Panc1 (cell line): ENCODE data around the gene ENTPD7. TPM values are rescaled to one million over a fixed set of nuclear protein-coding genes. Genes with fewer than 3 reads are reported as not detected.

Source experiments
- ATAC-seq: fragments of 200-7000 bp; cut with Tn5 transposase; 2 replicates; pipeline ENCODE4 v1.9.1; 2020; ENCODE audit warnings: mild to moderate bottlenecking, moderate library complexity
- BruUV-seq: library from RNA; stranded (reverse); fragments of 400-500 nt; replicated peaks from 2 replicates; lab custom pipeline; 2021; lab: Mats Ljungman, UMichigan
- CTCF ChIA-PET: fragments of 300-600 bp; sonication (Branson Sonifier 250); formaldehyde crosslinking; loops from one replicate; lab custom pipeline; 2022; ENCODE audit warnings: antibody characterized with exemption; lab: Charles Lee
- POLR2A ChIA-PET: fragments of 300-600 bp; sonication (Branson Sonifier 250); formaldehyde crosslinking; loops from one replicate; lab custom pipeline; 2022; ENCODE audit warnings: antibody characterized with exemption; lab: Charles Lee
- DNase-seq: peaks from one replicate; pipeline ENCODE4 v3.0.0-alpha.2; 2010; ENCODE audit warnings: low read depth, low spot score
- H3K27ac ChIP-seq: 2 replicates; pipeline ENCODE4 v1.5.1; 2011; ENCODE audit warnings: mild to moderate bottlenecking, low read length, inconsistent platforms
- H3K27me3 ChIP-seq: fragments of 200-500 bp; sonication (Bioruptor generic); 2 replicates; pipeline ENCODE4 v1.6.0; 2014; ENCODE audit warnings: low read length, inconsistent platforms; ENCODE audit not compliant: control insufficient read depth, insufficient read depth
- H3K36me3 ChIP-seq: fragments of 200-500 bp; sonication (Bioruptor generic); 2 replicates; pipeline ENCODE4 v1.5.1; 2014; ENCODE audit warnings: inconsistent platforms, mild to moderate bottlenecking, low read length, moderate library complexity; ENCODE audit not compliant: control insufficient read depth, insufficient read depth
- H3K4me1 ChIP-seq: 2 replicates; pipeline ENCODE4 v1.5.1; 2011; ENCODE audit warnings: inconsistent platforms, mild to moderate bottlenecking, low read length, moderate library complexity; ENCODE audit not compliant: control insufficient read depth, insufficient read depth
- H3K4me3 ChIP-seq, 2 experiments: 2 replicates each; pipeline ENCODE4 v1.5.1; 2011 to 2012; ENCODE audit warnings: low read depth in 2 of 2, low read length in 2 of 2, mild to moderate bottlenecking in 2 of 2, inconsistent platforms in 1 of 2, moderate library complexity in 1 of 2
- H3K9me3 ChIP-seq: fragments of 200-500 bp; sonication (Bioruptor generic); 2 replicates; pipeline ENCODE4 v1.5.1; 2014; ENCODE audit warnings: low read depth, mild to moderate bottlenecking, inconsistent platforms, low read length, moderate library complexity; ENCODE audit not compliant: control insufficient read depth, insufficient read depth
- CTCF ChIP-seq: fragments of 450-650 bp; IDR thresholded peaks from 2 replicates; pipeline ENCODE4 v1.5.1; 2017; ENCODE audit warnings: mild to moderate bottlenecking
- POLR2AphosphoS5 ChIP-seq: IDR thresholded peaks from 2 replicates; pipeline ENCODE4 v1.6.1; 2012; ENCODE audit warnings: mild to moderate bottlenecking, low read depth, low read length, moderate library complexity
- REST ChIP-seq, 2 experiments: IDR thresholded peaks; 2 replicates each; pipeline ENCODE4 v1.6.1; 2011 to 2012; ENCODE audit warnings: low read depth in 2 of 2, control low read depth in 1 of 2, low read length in 1 of 2, mild to moderate bottlenecking in 1 of 2, moderate library complexity in 1 of 2; ENCODE audit not compliant: insufficient read depth in 1 of 2
- SIN3A ChIP-seq: IDR thresholded peaks from 2 replicates; pipeline ENCODE4 v1.6.1; 2012; ENCODE audit warnings: low read depth, mild to moderate bottlenecking, low read length, moderate library complexity, borderline replicate concordance; ENCODE audit not compliant: insufficient read depth
- TCF7L2 ChIP-seq: IDR thresholded peaks from 2 replicates; pipeline ENCODE4 v1.6.1; 2011; ENCODE audit warnings: mild to moderate bottlenecking, low read depth, low read length, inconsistent platforms
- in situ Hi-C: cut with HindIII; loops from 2 replicates; pipeline ENCODE4 v1.10.0; 2016; ENCODE audit warnings: low sequenced_read_pairs, low pct_unique_long_range_greater_than_20kb
- intact Hi-C: fragments of 100-400 bp; cut with micrococcal nuclease; formaldehyde crosslinking; loops from one replicate; pipeline ENCODE4 v1.10.0; 2022; ENCODE audit not compliant: unreplicated experiment
- total RNA-seq: library from RNA; stranded (reverse); gene quantifications from one replicate; pipeline ENCODE4 v1.2.1, GENCODE V29; 2021; ENCODE audit not compliant: unreplicated experiment

ENTPD7 gene
- total RNA-seq, 1 experiment from 2014 or later: 15.9 TPM

DNA sequence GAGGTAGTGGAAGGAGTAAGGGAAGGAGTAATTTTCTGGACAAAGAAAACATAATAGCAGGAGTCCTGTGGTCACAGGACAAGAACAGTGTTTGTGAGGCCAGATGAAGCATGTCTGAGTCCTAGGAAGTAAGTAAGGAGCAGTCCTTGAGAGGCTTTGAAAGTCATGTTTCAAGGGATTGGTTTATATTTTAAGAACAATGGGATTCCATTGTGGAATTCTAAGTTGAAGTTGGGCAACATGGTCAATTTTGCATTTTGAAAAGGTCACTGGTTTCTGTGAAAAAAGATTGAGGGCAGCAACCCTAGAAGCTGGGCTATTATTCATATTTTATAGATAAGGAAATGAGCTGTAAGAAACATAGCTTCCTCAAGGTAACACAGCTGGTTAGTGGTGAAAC, 28.3 kb upstream of the ENTPD7 start:
- CTCF ChIA-PET: no interaction called here
- ATAC-seq (peak; percentile 42; the same call in 1 of the 2 replicates), DNase-seq (no peak)
- POLR2A ChIA-PET: no interaction called here
- BruUV-seq: no TSS peak
- H3K27ac ChIP-seq: no peak overlapping the region
- intact Hi-C loops (loop anchor here (5.0 kb wide), 1 partner anchor 81 kb away; no protein-coding TSS in a partner anchor), in situ Hi-C loops (no loop called here)
- H3K4me1 ChIP-seq: no peaks in the 10 kb centered on the region
- TF ChIP-seq REST (IDR thresholded peaks at IDR 0.05; ENCODE audit: insufficient read depth in 1 of 2, low read depth in 2 of 2, low read length in 1 of 2) (no peak), SIN3A (no peak), TCF7L2 (no peak), CTCF (no peak), POLR2AphosphoS5 (no peak)
- H3K36me3 ChIP-seq: no peaks in the 10 kb centered on the region
- no peaks in the 10 kb centered on the region; the same call in 1 of the 2 replicates for H3K27me3 ChIP-seq
- H3K9me3 ChIP-seq: no peaks in the 10 kb centered on the region
- H3K4me3 ChIP-seq: no peak overlapping the region

DNA sequence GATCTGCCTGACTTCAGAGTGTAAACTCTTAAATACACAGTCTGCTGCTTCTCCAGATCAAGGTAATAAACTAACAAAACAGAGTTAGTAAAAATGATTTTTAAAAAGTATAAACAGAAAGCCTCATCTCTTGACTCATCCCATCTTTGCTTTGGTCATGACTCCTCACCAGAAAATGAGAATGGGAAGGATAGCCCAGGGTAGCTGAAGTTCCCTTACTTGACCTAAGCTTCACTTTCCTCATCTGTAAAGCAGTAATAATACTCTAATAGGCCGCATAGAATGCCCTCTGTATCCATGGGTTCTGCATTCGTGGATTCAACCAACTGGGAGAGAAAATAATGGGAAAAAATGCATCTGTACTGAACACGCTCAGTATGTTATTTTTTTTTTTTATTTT, 27.8 kb upstream of the ENTPD7 start:
- CTCF ChIA-PET: interaction anchor here (0.6 kb wide), 1 partner anchor 71 kb away, joined by 3 read pairs; no protein-coding TSS in a partner anchor
- Histone ChIP-seq H3K36me3 (no peaks in the 10 kb centered on the region), H3K4me3 (no peak overlapping the region), H3K27me3 (no peaks in the 10 kb centered on the region; the same call in 1 of the 2 replicates), H3K4me1 (no peaks in the 10 kb centered on the region), H3K27ac (no peak overlapping the region), H3K9me3 (no peaks in the 10 kb centered on the region)
- POLR2A ChIA-PET: no interaction called here
- DNase-seq: no peak
- no TSS peak for BruUV-seq
- intact Hi-C loops (loop anchor here (5.0 kb wide), 1 partner anchor 81 kb away; no protein-coding TSS in a partner anchor), in situ Hi-C loops (no loop called here)
- no peak for TF ChIP-seq REST (IDR thresholded peaks at IDR 0.05; ENCODE audit: insufficient read depth in 1 of 2, low read depth in 2 of 2, low read length in 1 of 2)
- TF ChIP-seq CTCF: no peak
- no peak for TF ChIP-seq POLR2AphosphoS5
- TF ChIP-seq TCF7L2: no peak
- no peak for TF ChIP-seq SIN3A
- ATAC-seq: no peak
